Mammary epithelial cell (primary cell): ENCODE data around the gene C10orf53.

Experiments
- CTCF ChIP-seq, 2 donors: IDR thresholded peaks in 1 of 2; conservative IDR thresholded peaks in 1 of 2; 2 replicates each; pipeline ENCODE4 v1.5.1; 2011 to 2012; ENCODE audit warnings: inconsistent platforms in 2 of 2, low read length in 2 of 2, mild to moderate bottlenecking in 2 of 2, control low read depth in 1 of 2, low read depth in 1 of 2; ENCODE audit not compliant: insufficient read depth in 1 of 2; ENCODE audit errors: extremely low read depth in 1 of 2
- EZH2 ChIP-seq: IDR thresholded peaks from 2 replicates; pipeline ENCODE4 v1.6.1; 2012; ENCODE audit warnings: low read length, inconsistent platforms, borderline replicate concordance

- no peak for TF ChIP-seq CTCF (conservative IDR thresholded peaks at IDR 0.05 in 1 of 2, IDR thresholded peaks at IDR 0.05 in 1 of 2; ENCODE audit: extremely low read depth in 1 of 2, insufficient read depth in 1 of 2, low read depth in 1 of 2, low read length in 2 of 2)
- no peak for TF ChIP-seq EZH2
Observed at GRCh38 chr10:49707585-49707984, 28.1 kb downstream of the C10orf53 start.
